ENCODE data around the gene FABP3. TPM values are rescaled to one million over a fixed set of nuclear protein-coding genes. Genes with fewer than 3 reads are reported as not detected.

The FABP3 gene
- polyA plus RNA-seq, 4 donors, result 56.7 to 91.7 (median 65.9) TPM

DNA sequence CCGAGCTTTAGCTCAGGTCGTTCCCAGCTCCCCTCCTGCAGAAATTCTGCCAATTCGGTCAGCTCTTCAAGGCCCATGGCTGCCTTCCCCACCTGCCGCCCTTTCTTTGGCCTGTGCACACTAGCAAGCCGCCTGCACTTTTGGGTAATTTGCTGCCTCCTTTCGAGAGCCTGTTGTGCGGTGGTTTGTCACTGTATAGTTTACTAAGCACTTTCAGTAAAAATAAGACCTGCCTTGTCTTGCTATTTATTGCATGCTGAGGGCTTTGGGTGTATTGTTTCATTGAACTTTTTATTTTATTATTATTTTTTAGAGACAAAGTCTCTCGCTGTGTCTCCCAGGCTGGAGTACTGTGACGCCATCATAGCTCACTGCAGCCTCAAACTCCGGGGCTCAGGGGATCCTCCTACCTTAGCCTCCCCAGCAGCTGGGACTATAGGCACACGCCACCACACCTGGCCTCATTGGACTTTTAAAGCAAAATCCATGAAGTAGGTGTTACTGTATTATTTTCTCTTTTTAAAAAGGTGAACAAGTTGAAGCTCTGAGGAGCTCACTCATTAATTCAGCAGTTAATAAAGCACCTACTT is 1.1 kb upstream of the FABP3 start:
- no peak for DNase-seq (ENCODE audit: low read depth in 4 of 4, low spot score in 2 of 4)

GRCh38 chr1:31372751-31373055 is 173 bp downstream of the FABP3 start:
- no peak for DNase-seq (ENCODE audit: low read depth in 4 of 4, low spot score in 2 of 4)

GRCh38 chr1:31372051-31372450 is 825 bp downstream of the FABP3 start:
- DNase-seq (ENCODE audit: low read depth in 4 of 4, low spot score in 2 of 4), result no peak

DNA sequence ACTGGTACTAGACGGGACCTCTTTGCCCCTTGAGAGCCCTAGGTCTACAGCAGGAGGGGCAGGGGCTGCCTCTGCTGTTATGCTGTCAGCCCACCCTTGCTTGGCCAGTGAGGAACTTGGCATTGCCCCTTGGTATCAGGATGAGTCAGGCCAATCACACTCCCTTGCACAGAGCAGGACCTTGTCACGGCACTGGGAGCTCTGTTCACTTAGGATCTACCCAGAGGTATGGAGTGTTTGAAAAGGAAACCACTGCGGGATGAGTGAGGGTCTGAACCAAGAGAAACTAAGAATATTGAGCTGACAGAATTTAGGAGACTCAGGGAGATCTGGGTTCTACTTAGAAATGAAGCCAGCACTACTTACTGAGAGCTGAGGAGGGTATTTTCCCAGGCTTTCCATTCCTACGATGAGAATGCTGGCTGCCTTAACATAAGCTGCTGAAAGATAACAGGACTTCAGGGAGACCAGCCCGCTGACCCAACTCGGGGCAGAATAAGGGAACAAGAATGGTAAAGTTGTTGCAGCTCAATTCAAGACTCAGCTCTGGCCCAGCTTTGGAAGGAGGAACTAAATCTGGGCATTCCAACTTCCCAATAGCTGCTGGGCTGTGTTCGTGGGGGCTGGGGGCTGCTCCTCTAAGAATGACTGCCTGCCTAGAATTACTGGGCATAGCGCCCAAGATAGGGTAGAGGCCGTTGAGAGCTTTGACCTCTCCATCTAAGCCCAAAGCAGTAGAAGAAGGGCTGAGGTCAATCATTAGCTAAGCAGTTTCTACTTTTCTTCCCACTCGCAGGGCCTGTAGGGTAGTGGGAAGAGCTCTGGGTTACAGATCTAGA is 1.5 kb downstream of the FABP3 start:
- DNase-seq (ENCODE audit: low read depth in 4 of 4, low spot score in 2 of 4), result no peak

DNA sequence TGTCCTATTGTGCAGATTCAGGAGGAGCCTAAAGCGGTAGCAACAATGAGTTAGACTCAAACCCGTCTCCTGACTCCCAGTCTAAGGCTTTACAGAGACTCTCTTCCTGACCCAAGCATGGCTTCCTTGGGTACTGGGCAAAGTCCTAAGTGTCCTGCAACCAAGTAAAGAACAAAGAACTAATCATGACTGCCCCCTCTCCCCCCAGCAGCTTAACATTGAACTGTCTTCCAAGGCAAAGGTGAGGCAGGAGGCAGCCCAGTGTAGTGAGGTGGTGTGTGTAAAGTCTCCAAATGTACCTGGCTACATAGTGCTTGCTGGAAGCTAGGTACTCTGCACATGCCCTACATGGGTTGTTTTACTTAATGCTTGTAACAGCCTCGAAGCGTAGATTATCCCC is 2.3 kb downstream of the FABP3 start:
- DNase-seq (ENCODE audit: low read depth in 4 of 4, low spot score in 2 of 4), result no peak

DNA sequence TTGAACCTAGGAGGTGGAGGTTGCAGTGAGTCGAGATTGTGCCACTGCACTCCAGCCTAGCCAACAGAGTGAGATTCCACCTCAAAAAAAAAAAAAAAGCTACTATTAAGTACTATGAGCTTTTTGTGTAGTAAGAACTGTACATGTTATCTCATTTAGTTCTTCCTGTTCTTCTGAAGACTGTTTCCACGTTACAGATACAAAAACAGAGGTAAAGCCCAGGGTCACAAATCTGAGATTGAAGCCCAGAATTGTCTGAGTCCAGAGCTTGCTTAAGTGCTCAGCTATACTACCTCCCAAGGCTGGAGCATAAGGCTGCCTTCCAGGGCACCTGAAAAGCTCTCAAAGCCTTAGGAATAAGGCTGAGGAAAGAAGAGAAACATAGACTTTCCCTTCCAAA is 2.9 kb downstream of the FABP3 start:
- DNase-seq (ENCODE audit: low read depth in 4 of 4, low spot score in 2 of 4), result no peak

- no peak for DNase-seq (ENCODE audit: low read depth in 4 of 4, low spot score in 2 of 4)
Observed at GRCh38 chr1:31368611-31369107, 4.2 kb downstream of the FABP3 start.

DNA sequence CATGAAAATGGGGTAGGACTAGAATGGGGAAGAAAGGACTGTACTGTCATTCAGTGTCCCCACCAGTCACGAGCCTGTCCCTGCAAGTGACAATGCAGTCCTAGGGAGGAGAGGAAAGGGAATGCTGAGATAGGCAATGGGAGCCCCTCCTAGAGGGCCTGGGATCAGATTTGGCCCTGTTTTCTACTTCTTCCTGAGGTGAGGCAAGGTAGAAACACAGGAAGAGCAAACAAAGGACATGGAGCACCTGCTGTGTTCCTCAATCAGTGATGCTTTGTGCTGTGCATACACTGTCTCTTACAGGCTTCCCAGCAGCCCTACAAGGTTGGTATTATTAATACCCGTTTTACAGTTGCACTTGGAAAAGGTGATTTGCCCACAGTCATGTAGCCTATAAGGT is 6.1 kb downstream of the FABP3 start:
- DNase-seq (ENCODE audit: low read depth in 4 of 4, low spot score in 2 of 4), result no peak

DNA sequence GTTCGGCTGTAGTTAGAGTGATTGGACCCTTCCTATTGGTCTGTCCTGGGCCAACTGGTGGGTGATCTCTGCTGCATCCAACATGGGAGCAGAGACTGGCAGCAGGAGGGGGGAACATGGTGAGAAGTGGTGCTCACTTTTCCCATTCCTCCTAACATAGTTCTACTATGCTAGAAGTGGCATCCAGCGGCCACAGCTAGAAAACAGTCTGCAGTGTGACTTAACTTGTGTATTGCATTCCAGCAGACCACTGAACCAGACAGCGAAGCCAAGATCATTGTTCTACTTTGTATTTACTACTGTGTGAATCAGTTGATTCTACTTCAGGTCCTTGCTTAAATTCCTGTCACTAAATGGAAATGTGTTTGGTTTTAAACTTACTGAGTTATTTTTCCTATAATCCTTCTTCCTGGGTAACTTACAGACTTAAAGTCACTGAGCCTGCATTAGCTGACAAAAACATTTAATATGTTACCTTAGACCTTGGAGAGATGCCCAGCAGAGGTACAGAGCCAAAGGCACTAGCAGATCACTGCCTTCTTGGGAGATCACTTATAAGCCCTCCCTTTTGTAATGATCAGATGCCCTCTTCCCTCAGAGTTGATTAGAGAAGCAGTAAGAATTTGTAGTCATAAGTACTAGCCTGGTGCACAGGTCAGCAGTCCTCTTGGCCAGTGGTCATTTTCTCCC is 8.2 kb downstream of the FABP3 start:
- peak in 1 of 4 donors; percentile 47 for DNase-seq (ENCODE audit: low read depth in 4 of 4, low spot score in 2 of 4)

DNA sequence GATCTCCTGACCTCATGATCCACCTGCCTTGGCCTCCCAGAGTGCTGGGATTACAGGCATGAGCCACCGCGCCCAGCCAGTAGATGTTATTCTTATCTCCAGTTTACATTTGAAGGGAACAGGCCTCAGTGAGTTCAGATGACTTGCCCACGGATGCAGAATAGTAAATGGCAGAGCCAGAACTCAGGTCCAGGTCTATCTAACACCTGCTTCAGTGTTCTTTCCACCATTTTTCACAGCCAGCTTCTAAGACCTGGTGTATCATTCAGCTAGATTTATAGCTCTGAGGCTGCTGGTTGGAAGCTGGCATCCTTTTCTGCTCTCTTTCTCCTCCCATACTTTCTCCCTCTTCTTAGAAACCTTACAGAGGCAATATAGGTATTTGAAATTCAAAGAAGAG is 10.8 kb downstream of the FABP3 start:
- DNase-seq (ENCODE audit: low read depth in 4 of 4, low spot score in 2 of 4), result no peak

DNA sequence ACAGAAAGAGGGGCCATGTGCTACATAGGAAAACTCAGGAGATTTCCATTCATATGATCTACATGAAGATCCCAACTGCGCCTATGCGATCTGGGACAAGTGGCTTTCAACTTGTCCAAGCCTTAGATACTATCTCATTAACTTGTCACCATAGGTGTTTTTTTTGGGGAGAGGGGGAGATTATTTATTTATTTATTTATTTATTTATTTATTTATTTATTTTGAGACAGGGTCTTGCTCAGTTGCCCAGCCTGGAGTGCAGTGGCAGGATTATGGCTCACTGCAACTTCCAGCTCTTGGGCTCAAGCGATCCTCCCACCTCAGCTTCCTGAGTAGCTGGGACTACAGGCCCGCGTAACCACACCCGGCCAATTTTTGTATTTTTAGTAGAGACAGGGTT is 11.3 kb downstream of the FABP3 start:
- DNase-seq (ENCODE audit: low read depth in 4 of 4, low spot score in 2 of 4), result no peak

GRCh38 chr1:31356427-31356826 is 16.4 kb downstream of the FABP3 start:
- DNase-seq (ENCODE audit: low read depth in 4 of 4, low spot score in 2 of 4), result no peak

- DNase-seq (ENCODE audit: low read depth in 4 of 4, low spot score in 2 of 4), result no peak
Observed at GRCh38 chr1:31354283-31354682, 18.6 kb downstream of the FABP3 start.

- no peak for DNase-seq (ENCODE audit: low read depth in 4 of 4, low spot score in 2 of 4)
Observed at GRCh38 chr1:31348449-31348848, 24.4 kb downstream of the FABP3 start.

DNA sequence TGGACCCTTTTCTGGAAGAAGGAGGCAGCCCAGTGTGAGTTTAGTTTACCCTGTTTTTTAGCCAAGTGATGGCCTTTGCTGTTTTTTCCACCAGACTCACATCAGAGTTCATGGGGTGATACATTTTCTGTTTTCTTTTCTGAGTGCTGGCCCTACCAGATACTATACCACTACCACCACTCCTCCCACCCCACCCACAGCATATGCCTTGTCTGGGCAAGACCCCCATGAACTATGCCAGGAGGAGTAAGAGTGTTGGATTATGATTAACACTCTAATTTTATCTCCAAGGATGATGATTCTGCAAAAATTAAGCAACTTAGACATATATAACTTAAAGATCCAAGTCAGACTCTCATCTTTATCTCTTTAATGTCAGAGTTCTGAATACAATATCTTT is 26.1 kb downstream of the FABP3 start:
- no peak for DNase-seq (ENCODE audit: low read depth in 4 of 4, low spot score in 2 of 4)

GRCh38 chr1:31345635-31346034 is 27.2 kb downstream of the FABP3 start:
- no peak for DNase-seq (ENCODE audit: low read depth in 4 of 4, low spot score in 2 of 4)

DNA sequence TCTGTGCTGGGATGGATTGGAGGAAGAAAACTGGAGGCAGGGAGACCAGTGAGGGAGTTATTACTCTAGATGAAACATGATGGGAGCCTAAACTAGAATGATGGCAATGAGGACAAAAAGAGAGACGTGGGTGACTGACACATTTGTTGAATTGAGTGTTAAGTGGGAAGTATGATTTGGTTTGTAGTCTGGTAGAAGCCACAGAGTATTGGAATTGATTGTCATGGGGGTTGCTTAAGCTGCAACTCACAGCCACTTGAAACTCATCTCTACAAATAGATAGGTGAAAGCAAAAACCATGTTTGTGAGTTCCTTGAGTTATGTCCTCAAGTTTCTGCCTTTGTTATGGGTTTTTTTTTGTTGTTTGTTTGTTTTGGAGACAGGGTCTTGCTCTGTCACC is 28.4 kb downstream of the FABP3 start:
- no peak for DNase-seq (ENCODE audit: low read depth in 4 of 4, low spot score in 2 of 4)

DNA sequence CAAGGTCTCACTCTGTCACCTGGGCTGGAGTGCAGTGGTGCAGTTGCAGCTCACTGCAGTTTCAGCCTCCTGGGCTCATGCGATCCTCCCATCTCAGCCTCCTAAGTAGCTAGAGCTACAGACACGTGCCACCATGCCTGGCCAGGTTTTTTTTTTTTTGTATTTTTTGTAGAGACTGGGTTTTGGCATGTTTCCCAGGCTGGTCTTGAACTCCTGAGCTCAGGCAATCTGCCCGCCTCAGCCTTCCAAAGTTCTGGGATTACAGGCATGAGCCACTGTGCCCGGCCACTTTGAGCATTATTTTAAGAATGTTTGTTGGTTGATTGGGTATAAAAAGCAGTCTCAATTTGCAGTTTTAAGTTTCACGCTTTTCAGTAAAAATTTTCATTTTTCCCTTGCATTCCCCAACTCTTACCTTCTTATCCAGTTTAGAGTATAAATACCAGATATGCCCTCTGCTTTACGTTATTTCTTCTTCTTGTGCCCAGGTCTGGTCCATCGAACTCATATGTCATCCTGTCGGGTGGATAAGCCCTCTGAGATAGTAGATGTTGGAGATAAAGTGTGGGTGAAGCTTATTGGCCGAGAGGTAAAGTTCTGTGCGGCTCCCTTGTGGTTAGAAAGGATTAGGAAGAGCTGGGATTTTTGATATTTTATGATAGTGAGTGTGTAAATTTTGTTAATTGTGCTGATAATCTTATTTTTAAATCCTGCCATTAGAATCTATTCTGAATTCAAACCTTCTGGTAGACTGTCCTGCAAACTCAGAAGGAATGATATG is 36.0 kb downstream of the FABP3 start:
- DNase-seq (ENCODE audit: low read depth in 4 of 4, low spot score in 2 of 4), result no peak

DNA sequence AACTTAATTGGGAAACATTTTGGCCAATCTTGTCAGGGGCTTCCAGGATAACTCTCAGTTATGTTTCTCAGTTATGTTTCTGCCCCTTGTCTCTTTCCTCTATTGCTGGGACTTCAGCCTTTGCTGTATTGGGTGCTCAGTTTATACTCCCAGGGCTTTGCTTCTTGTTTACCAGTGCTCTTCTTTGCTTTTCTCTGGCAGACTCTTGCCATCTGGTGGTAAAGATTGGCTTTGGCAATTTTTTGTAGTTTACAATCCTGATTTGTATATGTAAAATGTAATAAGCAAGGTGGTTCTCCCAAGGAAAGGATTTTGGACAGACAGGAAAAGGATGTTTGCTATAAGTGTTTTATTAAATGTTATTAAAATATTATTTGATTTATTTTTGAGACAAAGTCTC is 37.9 kb downstream of the FABP3 start:
- peak in 1 of 4 donors; percentile 14 for DNase-seq (ENCODE audit: low read depth in 4 of 4, low spot score in 2 of 4)

DNA sequence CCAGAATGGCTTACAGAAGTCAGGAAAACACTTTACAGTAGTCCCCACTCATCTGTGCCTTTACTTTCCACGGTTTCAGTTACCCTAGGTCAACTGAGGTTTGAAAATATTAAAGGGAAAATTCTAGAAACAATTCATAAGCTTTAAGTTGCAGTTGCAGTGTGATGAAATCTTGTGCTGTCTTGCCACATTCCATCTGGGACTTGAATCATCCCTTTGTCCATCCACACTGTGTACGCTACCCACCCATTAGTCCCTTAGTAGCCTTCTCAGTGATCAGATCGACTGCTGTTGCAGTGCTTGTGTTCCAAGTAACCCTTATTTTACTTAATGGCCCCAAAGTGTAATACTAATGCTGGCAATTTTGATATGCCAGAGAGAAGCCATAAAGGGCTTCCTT is 45.5 kb downstream of the FABP3 start:
- DNase-seq (ENCODE audit: low read depth in 4 of 4, low spot score in 2 of 4), result no peak

- no peak for DNase-seq (ENCODE audit: low read depth in 4 of 4, low spot score in 2 of 4)
Observed at GRCh38 chr1:31326461-31326860, 46.4 kb downstream of the FABP3 start.
